K562 (cell line): ENCODE measurements around the gene FGF11. TPM values are rescaled to one million over a fixed set of nuclear protein-coding genes. Genes with fewer than 3 reads are reported as not detected.
A peak's percentile ranks its signal among the peaks of the same experiment; 100 is the strongest.

Experiments
- CBFA2T3 ChIP-seq: fragments of 450-650 bp; IDR thresholded peaks from 2 replicates; pipeline ENCODE4 v1.6.1; 2017
- CC2D1A ChIP-seq: fragments of 450-650 bp; IDR thresholded peaks from 2 replicates; pipeline ENCODE4 v1.6.1; 2017; ENCODE audit warnings: mild to moderate bottlenecking
- JUND ChIP-seq, 2 experiments: IDR thresholded peaks; 2 replicates in 1 of 2; 3 replicates in 1 of 2; pipeline ENCODE4 v1.6.1; 2011; ENCODE audit warnings: borderline replicate concordance in 2 of 2, low read depth in 2 of 2, low read length in 2 of 2, improper control_type of control experiment in 1 of 2, missing biosample characterization in 1 of 2, missing genetic modification characterization in 1 of 2, missing genetic modification reagents in 1 of 2
- KAT8 ChIP-seq: fragments of 450-650 bp; IDR thresholded peaks from 2 replicates; pipeline ENCODE4 v1.6.1; 2016; ENCODE audit warnings: low read depth, mild to moderate bottlenecking
- KLF16 ChIP-seq: IDR thresholded peaks from 2 replicates; pipeline ENCODE4 v1.6.1; 2016; ENCODE audit warnings: antibody characterized with exemption
- NCOR1 ChIP-seq: fragments of 450-650 bp; IDR thresholded peaks from 2 replicates; pipeline ENCODE4 v1.6.1; 2016; ENCODE audit warnings: mild to moderate bottlenecking, moderate library complexity
- RBFOX2 ChIP-seq: fragments of 200-400 bp; formaldehyde crosslinking; IDR thresholded peaks from 2 replicates; pipeline ENCODE4 v1.6.1; 2017; ENCODE audit warnings: low read depth, mild to moderate bottlenecking, low read length, moderate library complexity
- SMC3 ChIP-seq: conservative IDR thresholded peaks from 2 replicates; pipeline ENCODE4 v1.6.1; 2011; ENCODE audit warnings: low read depth, low read length, improper control_type of control experiment; ENCODE audit not compliant: insufficient read depth
- TBP ChIP-seq: optimal IDR thresholded peaks from 2 replicates; pipeline ENCODE3; 2011; ENCODE audit warnings: low read depth, low read length, improper control_type of control experiment
- ZBTB7A ChIP-seq: IDR thresholded peaks from 2 replicates; pipeline ENCODE4 v1.6.1; 2011; ENCODE audit warnings: low read depth, mild to moderate bottlenecking, low read length, moderate library complexity, borderline replicate concordance; ENCODE audit not compliant: control insufficient read depth
- ZNF143 ChIP-seq: sonication (generic); formaldehyde crosslinking; IDR thresholded peaks from 2 replicates; pipeline ENCODE4 v1.9.0; 2022; ENCODE audit warnings: mild to moderate bottlenecking, missing genetic modification reagents
- polyA plus RNA-seq, 8 experiments: library from polyadenylated mRNA; depleted of rRNA in 4 of 8; stranded (reverse) in 5 of 8; unstranded in 3 of 8; fragments of >200 nt; fragmentation: Nextera tagmentation in 2 of 8; fragmentation: Illumina TruSeq in 1 of 8; extraction: Ambion mirVana in 2 of 8; extraction: Trizol in 1 of 8; gene quantifications; 2 replicates each; pipeline versions ENCODE4 v1.2.1 to v1.2.3, GENCODE V29; 2011 to 2014; ENCODE audit warnings: inconsistent platforms in 1 of 8, missing spikeins in 1 of 8
- total RNA-seq, 7 experiments: library from RNA; depleted of rRNA in 6 of 7; stranded (reverse); fragments of >200 nt in 6 of 7; fragmentation: Illumina TruSeq in 2 of 7; extraction: Trizol in 2 of 7; gene quantifications; 2 replicates each; pipeline versions ENCODE4 v1.2.1 to v1.2.3, GENCODE V29; 2011 to 2021; ENCODE audit warnings: low replicate concordance in 1 of 7
- TF ChIP-seq, protein P1 (sequence below): fragments of 200-800 bp; sonication (Bioruptor generic); IDR thresholded peaks from 2 replicates; pipeline ENCODE4 v1.6.1; 2017; ENCODE audit warnings: missing genetic modification characterization, missing compliant biosample characterization
- TF ChIP-seq, protein P2 (sequence below): sonication (generic); formaldehyde crosslinking; IDR thresholded peaks from 2 replicates; pipeline ENCODE4 v1.8.1; 2023; ENCODE audit warnings: mild to moderate bottlenecking, missing genetic modification reagents
- TF ChIP-seq, protein P3 (sequence below): sonication (generic); formaldehyde crosslinking; IDR thresholded peaks from 2 replicates; pipeline ENCODE4 v1.8.0; 2023; ENCODE audit warnings: missing genetic modification reagents, mild to moderate bottlenecking, borderline replicate concordance
- TF ChIP-seq, protein P4 (sequence below): fragments of 450-650 bp; IDR thresholded peaks from one replicate; pipeline ENCODE4 v1.6.1; 2018; ENCODE audit warnings: mild to moderate bottlenecking, moderate library complexity; ENCODE audit not compliant: partially characterized antibody

FGF11 gene
- total and polyA plus RNA-seq, 9 of the 15 experiments (the other 6 are each of a cell fraction or from before 2014, with no cell fraction given), result 1.2 to 7.5 (median 3.0) TPM

DNA sequence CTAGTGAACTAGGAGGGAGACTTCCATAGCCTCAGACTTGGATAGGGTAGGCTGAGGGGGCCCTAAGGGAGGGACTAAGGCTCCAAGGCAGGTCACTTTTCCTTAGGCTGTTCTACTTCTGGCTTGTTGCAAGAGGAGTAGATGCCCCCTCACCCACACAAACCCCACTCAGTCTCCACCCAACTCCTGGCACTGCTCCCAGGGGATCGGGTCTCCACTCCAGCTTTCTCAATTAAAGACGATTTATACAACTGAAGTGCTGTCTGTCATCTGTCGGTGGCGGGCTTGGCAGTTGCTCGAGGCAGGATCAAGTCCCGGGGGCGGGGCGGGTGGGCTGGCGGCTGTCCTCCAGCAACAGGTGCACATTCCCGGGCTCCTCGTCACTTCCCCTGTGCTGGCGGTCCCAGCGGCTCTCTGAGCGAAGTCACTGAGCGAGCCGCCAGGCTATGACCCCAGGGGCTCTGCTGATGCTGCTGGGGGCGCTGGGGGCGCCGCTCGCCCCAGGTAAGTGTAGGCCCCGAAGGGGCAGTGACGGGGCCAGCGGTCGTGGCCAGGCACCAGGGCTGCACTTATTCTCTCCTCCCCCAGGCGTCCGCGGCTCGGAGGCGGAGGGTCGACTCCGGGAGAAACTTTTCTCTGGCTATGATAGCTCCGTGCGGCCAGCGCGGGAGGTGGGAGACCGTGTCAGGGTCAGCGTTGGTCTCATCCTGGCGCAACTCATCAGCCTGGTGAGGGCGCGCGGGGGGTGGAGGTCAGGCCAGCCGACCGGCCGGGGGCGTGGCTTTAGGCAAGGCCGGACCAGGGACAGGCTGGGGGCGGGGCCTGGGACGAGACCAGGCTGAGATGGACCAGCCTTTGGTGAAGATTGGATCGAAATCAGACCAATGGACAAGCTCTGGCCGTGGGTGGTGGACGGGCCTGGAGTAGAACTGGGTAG, 5.6 kb downstream of the FGF11 start, which contains the start of gene CHRNB1 (continued):
- TF ChIP-seq ZBTB7A, result peak; percentile 73; the same call in 1 of the 2 replicates
- no peak for TF ChIP-seq SMC3
- TF ChIP-seq ZNF143 (CRISPR knock-in tag), result no peak
- TF ChIP-seq, protein P1, sequence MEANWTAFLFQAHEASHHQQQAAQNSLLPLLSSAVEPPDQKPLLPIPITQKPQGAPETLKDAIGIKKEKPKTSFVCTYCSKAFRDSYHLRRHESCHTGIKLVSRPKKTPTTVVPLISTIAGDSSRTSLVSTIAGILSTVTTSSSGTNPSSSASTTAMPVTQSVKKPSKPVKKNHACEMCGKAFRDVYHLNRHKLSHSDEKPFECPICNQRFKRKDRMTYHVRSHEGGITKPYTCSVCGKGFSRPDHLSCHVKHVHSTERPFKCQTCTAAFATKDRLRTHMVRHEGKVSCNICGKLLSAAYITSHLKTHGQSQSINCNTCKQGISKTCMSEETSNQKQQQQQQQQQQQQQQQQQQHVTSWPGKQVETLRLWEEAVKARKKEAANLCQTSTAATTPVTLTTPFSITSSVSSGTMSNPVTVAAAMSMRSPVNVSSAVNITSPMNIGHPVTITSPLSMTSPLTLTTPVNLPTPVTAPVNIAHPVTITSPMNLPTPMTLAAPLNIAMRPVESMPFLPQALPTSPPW (CRISPR knock-in tag), result peak; percentile 85
- no peak for TF ChIP-seq NCOR1
- no peak for TF ChIP-seq CBFA2T3
- peak; percentile 67 for TF ChIP-seq RBFOX2
- TF ChIP-seq KAT8, result no peak
- TF ChIP-seq, protein P2, sequence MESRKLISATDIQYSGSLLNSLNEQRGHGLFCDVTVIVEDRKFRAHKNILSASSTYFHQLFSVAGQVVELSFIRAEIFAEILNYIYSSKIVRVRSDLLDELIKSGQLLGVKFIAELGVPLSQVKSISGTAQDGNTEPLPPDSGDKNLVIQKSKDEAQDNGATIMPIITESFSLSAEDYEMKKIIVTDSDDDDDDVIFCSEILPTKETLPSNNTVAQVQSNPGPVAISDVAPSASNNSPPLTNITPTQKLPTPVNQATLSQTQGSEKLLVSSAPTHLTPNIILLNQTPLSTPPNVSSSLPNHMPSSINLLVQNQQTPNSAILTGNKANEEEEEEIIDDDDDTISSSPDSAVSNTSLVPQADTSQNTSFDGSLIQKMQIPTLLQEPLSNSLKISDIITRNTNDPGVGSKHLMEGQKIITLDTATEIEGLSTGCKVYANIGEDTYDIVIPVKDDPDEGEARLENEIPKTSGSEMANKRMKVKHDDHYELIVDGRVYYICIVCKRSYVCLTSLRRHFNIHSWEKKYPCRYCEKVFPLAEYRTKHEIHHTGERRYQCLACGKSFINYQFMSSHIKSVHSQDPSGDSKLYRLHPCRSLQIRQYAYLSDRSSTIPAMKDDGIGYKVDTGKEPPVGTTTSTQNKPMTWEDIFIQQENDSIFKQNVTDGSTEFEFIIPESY (CRISPR knock-in tag), result peak; percentile 84
- 0 out of 2 replicates have a peak, but pooled peaks have one; percentile 4 for TF ChIP-seq JUND (IDR thresholded peaks at IDR 0.05; ENCODE audit: borderline replicate concordance, low read depth, low read length)
- TF ChIP-seq JUND (tag; IDR thresholded peaks at IDR 0.05; ENCODE audit: borderline replicate concordance, low read depth, low read length), result no peak
- TF ChIP-seq, protein P3, sequence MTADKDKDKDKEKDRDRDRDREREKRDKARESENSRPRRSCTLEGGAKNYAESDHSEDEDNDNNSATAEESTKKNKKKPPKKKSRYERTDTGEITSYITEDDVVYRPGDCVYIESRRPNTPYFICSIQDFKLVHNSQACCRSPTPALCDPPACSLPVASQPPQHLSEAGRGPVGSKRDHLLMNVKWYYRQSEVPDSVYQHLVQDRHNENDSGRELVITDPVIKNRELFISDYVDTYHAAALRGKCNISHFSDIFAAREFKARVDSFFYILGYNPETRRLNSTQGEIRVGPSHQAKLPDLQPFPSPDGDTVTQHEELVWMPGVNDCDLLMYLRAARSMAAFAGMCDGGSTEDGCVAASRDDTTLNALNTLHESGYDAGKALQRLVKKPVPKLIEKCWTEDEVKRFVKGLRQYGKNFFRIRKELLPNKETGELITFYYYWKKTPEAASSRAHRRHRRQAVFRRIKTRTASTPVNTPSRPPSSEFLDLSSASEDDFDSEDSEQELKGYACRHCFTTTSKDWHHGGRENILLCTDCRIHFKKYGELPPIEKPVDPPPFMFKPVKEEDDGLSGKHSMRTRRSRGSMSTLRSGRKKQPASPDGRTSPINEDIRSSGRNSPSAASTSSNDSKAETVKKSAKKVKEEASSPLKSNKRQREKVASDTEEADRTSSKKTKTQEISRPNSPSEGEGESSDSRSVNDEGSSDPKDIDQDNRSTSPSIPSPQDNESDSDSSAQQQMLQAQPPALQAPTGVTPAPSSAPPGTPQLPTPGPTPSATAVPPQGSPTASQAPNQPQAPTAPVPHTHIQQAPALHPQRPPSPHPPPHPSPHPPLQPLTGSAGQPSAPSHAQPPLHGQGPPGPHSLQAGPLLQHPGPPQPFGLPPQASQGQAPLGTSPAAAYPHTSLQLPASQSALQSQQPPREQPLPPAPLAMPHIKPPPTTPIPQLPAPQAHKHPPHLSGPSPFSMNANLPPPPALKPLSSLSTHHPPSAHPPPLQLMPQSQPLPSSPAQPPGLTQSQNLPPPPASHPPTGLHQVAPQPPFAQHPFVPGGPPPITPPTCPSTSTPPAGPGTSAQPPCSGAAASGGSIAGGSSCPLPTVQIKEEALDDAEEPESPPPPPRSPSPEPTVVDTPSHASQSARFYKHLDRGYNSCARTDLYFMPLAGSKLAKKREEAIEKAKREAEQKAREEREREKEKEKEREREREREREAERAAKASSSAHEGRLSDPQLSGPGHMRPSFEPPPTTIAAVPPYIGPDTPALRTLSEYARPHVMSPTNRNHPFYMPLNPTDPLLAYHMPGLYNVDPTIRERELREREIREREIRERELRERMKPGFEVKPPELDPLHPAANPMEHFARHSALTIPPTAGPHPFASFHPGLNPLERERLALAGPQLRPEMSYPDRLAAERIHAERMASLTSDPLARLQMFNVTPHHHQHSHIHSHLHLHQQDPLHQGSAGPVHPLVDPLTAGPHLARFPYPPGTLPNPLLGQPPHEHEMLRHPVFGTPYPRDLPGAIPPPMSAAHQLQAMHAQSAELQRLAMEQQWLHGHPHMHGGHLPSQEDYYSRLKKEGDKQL (CRISPR knock-in tag), result no peak
- peak; percentile 31 for TF ChIP-seq TBP
- TF ChIP-seq, protein P4, sequence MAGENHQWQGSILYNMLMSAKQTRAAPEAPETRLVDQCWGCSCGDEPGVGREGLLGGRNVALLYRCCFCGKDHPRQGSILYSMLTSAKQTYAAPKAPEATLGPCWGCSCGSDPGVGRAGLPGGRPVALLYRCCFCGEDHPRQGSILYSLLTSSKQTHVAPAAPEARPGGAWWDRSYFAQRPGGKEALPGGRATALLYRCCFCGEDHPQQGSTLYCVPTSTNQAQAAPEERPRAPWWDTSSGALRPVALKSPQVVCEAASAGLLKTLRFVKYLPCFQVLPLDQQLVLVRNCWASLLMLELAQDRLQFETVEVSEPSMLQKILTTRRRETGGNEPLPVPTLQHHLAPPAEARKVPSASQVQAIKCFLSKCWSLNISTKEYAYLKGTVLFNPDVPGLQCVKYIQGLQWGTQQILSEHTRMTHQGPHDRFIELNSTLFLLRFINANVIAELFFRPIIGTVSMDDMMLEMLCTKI, result no peak
- no peak for TF ChIP-seq KLF16
- TF ChIP-seq CC2D1A, result no peak
